Activated T-cell treated with anti-CD3 and anti-CD28 coated beads, Interleukin-2, amount 50 U/mL, for 4 hours (primary cell): ENCODE measurements around the gene GLIS1. TPM values are rescaled to one million over a fixed set of nuclear protein-coding genes. Genes with fewer than 3 reads are reported as not detected.

Experiments used
- ATAC-seq, 2 donors: fragments of 200-7000 bp; cut with Tn5 transposase; one replicate each; pipeline ENCODE4 v1.10.0; 2021
- DNase-seq: peaks from one replicate; pipeline ENCODE4 v3.0.0-alpha.2; 2020
- H3K27me3 Mint-ChIP-seq: one replicate; pipeline ENCODE4 v1.8.0; 2021; ENCODE audit warnings: low read depth, mixed read lengths
- H3K36me3 Mint-ChIP-seq: one replicate; pipeline ENCODE4 v1.8.0; 2022; ENCODE audit warnings: mixed read lengths; ENCODE audit not compliant: insufficient read depth
- H3K4me1 Mint-ChIP-seq: one replicate; pipeline ENCODE4 v1.8.0; 2021; ENCODE audit warnings: low read depth, mixed read lengths
- H3K4me3 Mint-ChIP-seq: one replicate; pipeline ENCODE4 v1.8.0; 2021; ENCODE audit warnings: mild to moderate bottlenecking, moderate library complexity, mixed read lengths
- H3K9me3 Mint-ChIP-seq: one replicate; pipeline ENCODE4 v1.8.0; 2021; ENCODE audit warnings: mixed read lengths
- total RNA-seq, 3 donors: library from RNA; stranded (reverse); gene quantifications; one replicate each; pipeline ENCODE4 v1.2.1, GENCODE V29; 2021

The GLIS1 gene
- total RNA-seq, 3 donors from 2014 or later, result not detected

- ATAC-seq (no peak), DNase-seq (no peak)
- H3K9me3 Mint-ChIP-seq, result no peaks in the 10 kb centered on the region
- H3K4me3 Mint-ChIP-seq, result no peak overlapping the region
- H3K36me3 Mint-ChIP-seq, result no peaks in the 10 kb centered on the region
- H3K4me1 Mint-ChIP-seq, result no peaks in the 10 kb centered on the region
- H3K27me3 Mint-ChIP-seq, result peaks cover 5% of the 10 kb centered on the region
Measured at GRCh38 chr1:53541761-53542550, 197.0 kb downstream of the GLIS1 start.

- ATAC-seq (no peak), DNase-seq (no peak)
- Mint-ChIP-seq H3K36me3 (no peaks in the 10 kb centered on the region), H3K9me3 (no peaks in the 10 kb centered on the region), H3K27me3 (peaks cover 5% of the 10 kb centered on the region), H3K4me3 (no peak overlapping the region), H3K4me1 (no peaks in the 10 kb centered on the region)
Measured at GRCh38 chr1:53541263-53541625, 197.7 kb downstream of the GLIS1 start.

- Mint-ChIP-seq H3K4me3 (no peak overlapping the region), H3K9me3 (no peaks in the 10 kb centered on the region), H3K36me3 (no peaks in the 10 kb centered on the region), H3K27me3 (peaks cover 5% of the 10 kb centered on the region), H3K4me1 (no peaks in the 10 kb centered on the region)
- ATAC-seq (no peak), DNase-seq (no peak)
Measured at GRCh38 chr1:53540604-53541262, 198.2 kb downstream of the GLIS1 start.

DNA sequence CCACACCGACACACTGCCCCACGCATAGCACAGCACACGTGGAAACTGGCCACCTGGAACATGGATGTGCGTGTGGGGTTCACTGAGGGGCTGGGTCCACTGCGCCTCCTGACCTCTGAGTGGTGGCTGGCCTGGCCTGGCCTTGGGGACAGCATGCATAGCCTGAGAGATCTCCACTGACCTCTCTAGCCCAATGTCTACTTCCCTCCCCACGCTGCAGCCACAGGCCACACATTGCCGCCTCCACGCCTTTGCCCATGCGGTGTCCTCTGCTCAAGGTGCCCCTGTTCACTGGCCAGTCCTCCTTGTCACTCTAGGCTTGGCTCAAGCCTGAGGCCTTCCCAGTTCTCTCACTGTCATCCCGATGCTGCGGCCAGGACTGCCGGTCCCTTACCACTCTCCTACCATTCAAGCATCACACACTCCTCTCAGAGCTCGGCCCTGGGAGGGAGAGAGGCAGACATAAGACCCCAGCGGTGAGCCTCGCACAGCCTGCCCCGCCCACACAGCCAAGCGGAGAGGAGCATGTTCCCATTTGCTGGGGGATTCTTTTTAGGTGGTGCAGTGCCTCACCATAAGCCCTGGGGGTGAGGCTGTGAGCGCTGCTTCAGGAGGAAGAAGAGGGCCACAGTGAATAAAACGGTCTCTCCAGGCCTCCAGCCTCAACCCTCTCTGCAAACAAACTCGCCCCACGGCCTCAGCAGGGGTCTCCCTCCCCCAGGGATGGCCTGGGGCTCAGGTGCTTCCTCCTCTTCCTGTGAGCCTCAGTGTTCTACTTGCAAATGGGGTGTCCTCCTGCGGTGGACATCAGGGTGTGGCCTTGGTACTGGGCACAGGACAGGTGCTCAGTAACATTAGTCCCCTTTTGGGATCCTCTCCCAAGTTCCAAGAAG, 199.0 kb downstream of the GLIS1 start:
- no peak overlapping the region for H3K4me3 Mint-ChIP-seq
- no peaks in the 10 kb centered on the region for H3K9me3 Mint-ChIP-seq
- no peak for DNase-seq
- H3K36me3 Mint-ChIP-seq, result no peaks in the 10 kb centered on the region
- H3K27me3 Mint-ChIP-seq, result peaks cover under 1% of the 10 kb centered on the region
- no peak for ATAC-seq
- no peaks in the 10 kb centered on the region for H3K4me1 Mint-ChIP-seq

DNA sequence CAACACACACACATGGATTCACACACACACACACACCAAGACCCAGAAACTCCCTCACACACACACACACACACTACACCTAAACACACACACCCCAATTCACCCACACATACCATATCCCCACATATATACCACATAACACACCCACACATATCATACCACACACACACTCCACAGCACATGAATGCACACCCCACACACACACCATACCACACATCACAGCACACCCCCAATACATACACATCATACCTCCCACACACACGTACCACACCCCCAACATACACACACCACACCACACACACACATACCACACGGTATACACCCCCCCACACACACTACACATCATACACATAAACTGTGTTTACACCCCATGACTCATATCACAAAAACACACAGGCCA, 199.7 kb downstream of the GLIS1 start:
- no peak for DNase-seq
- Mint-ChIP-seq H3K4me3 (no peak overlapping the region), H3K4me1 (no peaks in the 10 kb centered on the region), H3K36me3 (no peaks in the 10 kb centered on the region), H3K27me3 (no peaks in the 10 kb centered on the region), H3K9me3 (no peaks in the 10 kb centered on the region)
- no peak for ATAC-seq

DNA sequence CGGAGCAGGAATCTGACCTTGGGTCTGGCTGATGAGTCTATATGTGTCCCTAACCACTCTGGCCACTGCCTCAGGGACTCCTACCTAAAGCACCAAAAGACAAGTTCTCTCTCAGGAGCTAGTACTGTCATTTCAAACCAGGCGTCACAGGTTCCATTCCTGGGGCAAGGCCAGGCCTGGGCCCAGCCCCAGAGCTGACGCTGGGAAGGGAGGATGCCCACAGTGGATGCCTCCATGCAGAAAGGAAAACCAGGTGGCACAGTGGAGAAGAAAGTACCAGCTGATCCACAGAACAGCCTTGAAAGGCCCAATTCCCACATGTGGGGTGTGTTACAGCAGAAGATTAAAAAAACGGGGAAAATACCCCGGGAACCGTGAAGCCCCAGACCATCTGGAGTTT, 202.4 kb downstream of the GLIS1 start:
- ATAC-seq (no peak), DNase-seq (no peak)
- Mint-ChIP-seq H3K4me3 (no peak overlapping the region), H3K9me3 (no peaks in the 10 kb centered on the region), H3K27me3 (no peaks in the 10 kb centered on the region), H3K36me3 (no peaks in the 10 kb centered on the region), H3K4me1 (no peaks in the 10 kb centered on the region)

- no peak for ATAC-seq
- no peak for DNase-seq
- Mint-ChIP-seq H3K36me3 (no peaks in the 10 kb centered on the region), H3K4me1 (no peaks in the 10 kb centered on the region), H3K27me3 (no peaks in the 10 kb centered on the region), H3K9me3 (no peaks in the 10 kb centered on the region), H3K4me3 (no peak overlapping the region)
Measured at GRCh38 chr1:53535846-53536245, 203.1 kb downstream of the GLIS1 start.

DNA sequence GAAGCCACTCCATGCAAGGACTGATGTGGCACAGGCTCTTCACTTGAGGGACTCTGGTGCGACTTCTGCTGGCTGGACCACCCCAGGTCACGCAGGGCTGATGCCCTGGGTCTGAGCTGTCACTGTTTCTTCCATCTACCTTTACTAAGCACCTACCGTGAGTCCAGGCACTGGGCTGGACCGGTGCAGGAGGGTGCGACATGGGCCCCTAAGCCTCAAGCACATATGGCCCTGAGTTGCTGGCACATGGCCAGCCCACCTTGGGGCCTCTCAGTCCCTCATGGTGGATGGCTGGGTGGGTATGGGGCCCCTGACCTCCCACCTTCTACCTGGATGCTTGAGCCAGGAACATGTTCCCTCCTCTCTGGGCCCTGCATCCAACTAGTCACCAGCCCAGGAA, 203.7 kb downstream of the GLIS1 start:
- Mint-ChIP-seq H3K4me1 (no peaks in the 10 kb centered on the region), H3K27me3 (no peaks in the 10 kb centered on the region), H3K36me3 (no peaks in the 10 kb centered on the region), H3K4me3 (no peak overlapping the region), H3K9me3 (no peaks in the 10 kb centered on the region)
- DNase-seq (no peak), ATAC-seq (no peak)

- DNase-seq, result no peak
- Mint-ChIP-seq H3K9me3 (no peaks in the 10 kb centered on the region), H3K36me3 (no peaks in the 10 kb centered on the region), H3K27me3 (no peaks in the 10 kb centered on the region), H3K4me1 (no peaks in the 10 kb centered on the region), H3K4me3 (no peak overlapping the region)
- ATAC-seq, result no peak
Measured at GRCh38 chr1:53532912-53533311, 206.1 kb downstream of the GLIS1 start.

GRCh38 chr1:53532377-53532776, 206.6 kb downstream of the GLIS1 start:
- Mint-ChIP-seq H3K9me3 (no peaks in the 10 kb centered on the region), H3K36me3 (no peaks in the 10 kb centered on the region), H3K27me3 (no peaks in the 10 kb centered on the region), H3K4me3 (no peak overlapping the region), H3K4me1 (no peaks in the 10 kb centered on the region)
- ATAC-seq, result no peak
- DNase-seq, result no peak

DNA sequence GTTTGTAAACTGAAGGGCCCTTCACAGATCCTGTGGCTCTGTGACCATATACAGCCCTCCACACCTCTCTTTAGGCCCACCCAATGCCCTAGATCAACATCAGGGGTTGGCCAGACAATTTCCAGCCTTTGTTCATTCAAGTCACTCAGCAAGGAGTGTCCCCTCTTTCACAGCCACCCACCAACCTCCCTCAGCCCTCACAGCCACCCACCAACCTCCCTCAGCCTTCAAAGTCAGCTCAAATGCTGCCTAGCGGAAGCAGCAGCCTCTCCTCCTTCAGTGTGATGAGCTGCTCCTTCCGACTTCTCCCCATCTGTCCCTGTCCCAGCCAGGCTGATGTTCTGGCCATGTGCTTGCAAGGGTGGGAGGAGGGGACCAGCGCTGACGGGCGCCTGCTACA, 208.4 kb downstream of the GLIS1 start:
- H3K4me1 Mint-ChIP-seq, result no peaks in the 10 kb centered on the region
- ATAC-seq (no peak), DNase-seq (no peak)
- no peaks in the 10 kb centered on the region for H3K27me3 Mint-ChIP-seq
- H3K36me3 Mint-ChIP-seq, result no peaks in the 10 kb centered on the region
- H3K9me3 Mint-ChIP-seq, result no peaks in the 10 kb centered on the region
- no peak overlapping the region for H3K4me3 Mint-ChIP-seq

DNA sequence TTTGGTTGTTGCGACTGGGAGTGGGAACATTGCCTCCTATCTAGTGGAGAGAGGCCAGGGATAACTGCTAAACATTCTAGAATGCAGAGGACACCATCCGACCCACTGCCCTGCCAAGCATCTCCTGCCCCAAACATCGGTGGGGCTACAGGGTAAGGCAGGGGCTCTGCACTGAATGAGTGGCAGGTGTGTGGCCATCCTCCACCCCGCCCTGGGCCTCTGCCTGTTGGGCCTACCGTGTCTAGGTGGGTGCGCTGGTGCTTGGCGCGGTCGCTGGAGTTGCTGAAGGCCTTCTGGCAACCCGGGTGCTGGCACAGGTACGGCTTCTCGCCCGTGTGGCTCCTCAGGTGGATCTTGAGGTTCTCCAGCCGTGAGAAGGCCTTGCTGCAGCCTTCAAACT, 209.4 kb downstream of the GLIS1 start:
- no peaks in the 10 kb centered on the region for H3K4me1 Mint-ChIP-seq
- DNase-seq (no peak), ATAC-seq (no peak)
- no peaks in the 10 kb centered on the region for H3K36me3 Mint-ChIP-seq
- H3K9me3 Mint-ChIP-seq, result no peaks in the 10 kb centered on the region
- H3K4me3 Mint-ChIP-seq, result no peak overlapping the region
- no peaks in the 10 kb centered on the region for H3K27me3 Mint-ChIP-seq

GRCh38 chr1:53527368-53527767, 211.6 kb downstream of the GLIS1 start:
- ATAC-seq, result no peak
- no peaks in the 10 kb centered on the region for H3K27me3 Mint-ChIP-seq
- DNase-seq, result no peak

DNA sequence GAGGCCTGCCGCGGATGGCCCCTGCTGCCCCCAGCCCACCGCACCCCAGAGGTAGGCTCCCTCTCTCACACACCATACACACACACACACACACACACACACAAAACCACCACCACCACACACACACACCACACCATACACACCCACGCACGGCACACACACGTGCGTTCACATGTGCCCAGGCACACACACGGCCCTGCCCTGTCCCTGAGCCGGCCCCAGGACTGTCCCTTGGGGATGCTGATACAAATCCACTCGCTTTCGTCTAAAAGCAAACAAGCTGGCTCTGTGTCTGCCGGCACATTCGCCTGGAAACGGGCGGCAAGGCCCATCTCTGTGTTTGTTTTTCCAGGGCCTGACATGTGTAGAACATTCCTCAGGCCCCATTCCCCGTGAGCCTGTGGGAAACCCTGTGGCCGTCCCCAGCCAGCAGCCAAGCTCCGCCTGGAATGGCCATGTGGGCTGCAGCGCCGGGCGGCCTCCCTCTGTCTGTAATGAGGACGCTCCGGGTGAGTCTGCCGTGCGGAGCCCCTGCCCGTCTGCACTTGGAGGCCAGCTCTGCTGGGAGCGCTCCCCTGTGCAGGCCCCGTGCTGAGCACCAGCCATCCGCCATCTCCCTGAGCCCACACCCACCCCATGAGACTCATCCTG, 212.4 kb downstream of the GLIS1 start:
- Mint-ChIP-seq H3K27me3 (no peaks in the 10 kb centered on the region), H3K36me3 (no peaks in the 10 kb centered on the region), H3K4me3 (no peak overlapping the region), H3K9me3 (no peaks in the 10 kb centered on the region), H3K4me1 (no peaks in the 10 kb centered on the region)
- ATAC-seq (no peak), DNase-seq (no peak)

More at GRCh38 chr1:53527368-53527767, 211.6 kb downstream of the GLIS1 start:
- no peaks in the 10 kb centered on the region for H3K36me3 Mint-ChIP-seq
- no peak overlapping the region for H3K4me3 Mint-ChIP-seq
- no peaks in the 10 kb centered on the region for H3K4me1 Mint-ChIP-seq
- no peaks in the 10 kb centered on the region for H3K9me3 Mint-ChIP-seq
